Fibroblast of skin of abdomen (primary cell): ENCODE data around the gene VTI1A.
A peak's percentile ranks its signal among the peaks of the same experiment; 100 is the strongest.
"Not testable (repeated sequence)": the region's sequence is repeated elsewhere in the genome, so short reads cannot be mapped to it uniquely, and the experiment has no call there.

Experiments used
- DNase-seq: peaks from one replicate; pipeline ENCODE4 v3.0.0-alpha.2; 2013

The VTI1A gene

DNA sequence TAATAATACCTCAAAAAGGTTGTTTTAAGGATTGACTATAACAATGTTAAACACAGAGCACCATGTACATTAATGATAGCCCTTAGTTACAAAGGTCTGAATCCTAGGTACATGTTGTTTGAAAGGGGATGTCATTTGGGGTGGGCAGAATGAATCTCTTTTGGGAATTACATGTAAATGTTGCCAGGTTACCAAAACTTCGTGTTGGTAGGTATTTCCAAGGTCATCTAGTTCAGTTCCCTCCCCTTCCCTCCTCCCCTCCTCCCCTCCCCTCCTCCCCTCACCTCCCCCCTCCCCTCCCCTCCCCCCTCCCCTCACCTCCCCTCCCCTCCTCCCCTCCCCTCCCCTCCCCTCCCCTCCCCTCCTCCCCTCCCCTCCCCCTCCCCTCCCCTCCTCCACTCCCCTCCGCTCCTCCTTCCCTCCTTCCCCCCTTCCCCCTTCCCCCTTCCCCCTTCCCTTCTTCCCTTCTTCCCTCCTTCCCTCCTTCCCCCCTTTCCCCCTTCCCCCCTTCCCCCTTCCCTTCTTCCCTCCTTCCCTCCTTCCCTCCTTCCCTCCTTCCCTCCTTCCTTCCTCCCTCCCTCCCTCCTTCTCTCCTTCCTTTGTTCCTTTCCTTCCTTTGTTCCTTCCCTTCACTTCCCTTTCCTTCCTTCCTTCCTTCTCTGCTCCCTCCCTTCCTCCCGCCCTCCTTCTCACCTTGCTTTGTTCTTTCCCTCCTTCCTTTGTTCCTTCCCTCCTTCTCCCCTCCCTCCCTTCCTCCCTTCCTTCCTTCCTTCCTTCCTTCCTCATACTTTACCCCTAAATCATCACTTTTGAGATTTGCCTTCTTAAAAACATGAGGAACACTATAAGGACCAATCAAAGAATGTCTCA, 8.1 kb downstream of the VTI1A start:
- no peak for DNase-seq

DNA sequence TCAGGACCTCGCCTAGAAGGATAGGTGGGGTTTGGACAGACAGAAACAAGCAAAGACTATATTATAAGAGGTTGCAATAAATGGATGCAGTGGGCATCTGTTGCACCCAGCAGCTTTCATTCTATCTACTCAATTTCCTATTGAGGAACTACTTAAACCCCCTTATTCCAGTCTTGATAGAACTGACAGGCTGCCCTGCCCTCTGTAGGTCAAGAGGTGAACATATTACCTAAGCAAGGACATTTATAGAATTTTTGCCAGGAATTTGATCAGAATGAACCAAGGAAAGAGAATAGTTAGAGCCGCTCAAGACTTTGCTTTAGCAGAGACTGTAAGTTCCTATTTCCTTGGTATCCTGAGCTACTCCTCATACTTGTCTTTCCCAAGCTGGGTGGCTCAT, 9.5 kb downstream of the VTI1A start:
- DNase-seq: no peak

GRCh38 chr10:112460366-112460765, 13.4 kb downstream of the VTI1A start:
- DNase-seq: no peak

DNA sequence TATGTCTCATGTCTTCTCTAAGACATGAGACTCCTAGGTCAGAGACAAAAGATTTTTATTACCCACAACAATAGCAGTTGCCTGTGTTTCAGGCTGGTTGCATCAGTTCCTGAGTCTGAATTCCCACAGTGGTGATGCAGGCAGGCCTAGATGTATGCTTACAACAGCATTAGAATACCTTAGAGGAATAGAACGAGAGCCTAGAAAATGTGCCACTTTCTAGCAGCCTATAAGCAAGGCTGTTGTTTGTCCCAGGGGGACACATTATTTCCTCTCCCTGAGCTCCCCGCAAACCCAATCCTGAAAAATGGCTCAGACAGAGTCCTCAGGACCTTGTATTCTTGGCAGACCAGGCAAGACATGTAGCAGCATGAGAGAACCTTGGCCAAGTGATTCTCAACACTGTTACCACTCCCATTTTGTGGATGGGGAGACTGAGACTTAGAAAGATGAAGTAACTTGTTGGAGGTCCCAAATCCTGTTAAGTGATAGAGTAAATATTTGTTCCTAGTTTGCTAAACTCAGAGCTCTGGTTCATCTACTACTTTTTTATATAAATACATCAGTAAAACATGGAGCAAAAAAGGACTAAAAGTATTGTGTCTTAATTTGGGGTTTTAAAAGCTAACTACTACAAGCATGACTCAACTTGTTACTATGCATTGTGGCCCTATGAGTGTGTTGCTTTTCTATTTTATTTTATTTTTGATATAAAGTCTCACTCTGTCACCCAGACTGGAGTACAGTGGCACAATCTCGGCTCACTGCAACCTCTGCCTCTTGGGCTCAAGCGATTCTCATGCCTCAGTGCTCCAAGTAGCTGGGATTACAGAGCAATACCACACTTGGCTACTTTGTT, 14.2 kb downstream of the VTI1A start:
- DNase-seq: peak; percentile 86

- DNase-seq: not testable (repeated sequence)
These were observed 17.1 kb downstream of the VTI1A start for GRCh38 chr10:112464074-112464473.

- DNase-seq: no peak
These were observed 18.4 kb downstream of the VTI1A start for GRCh38 chr10:112465299-112465883.

DNA sequence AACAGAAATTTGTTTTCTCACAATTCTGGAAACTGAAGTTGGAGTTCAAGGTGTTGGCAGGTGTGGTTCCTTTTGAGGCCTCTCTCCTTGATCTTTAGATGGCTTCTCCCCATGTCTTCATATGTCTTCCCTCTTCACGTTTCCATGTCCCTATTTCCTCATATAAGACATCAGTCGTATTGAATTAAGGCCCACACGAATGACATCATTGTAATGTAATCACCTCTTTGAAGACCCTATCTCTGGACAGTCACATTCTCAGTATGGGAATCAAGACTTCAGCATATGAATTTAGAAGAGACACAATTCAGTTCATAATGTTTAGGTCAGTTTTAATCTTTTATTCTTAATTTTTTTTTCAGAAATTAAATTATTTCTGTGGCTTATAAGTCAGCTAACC, 19.8 kb downstream of the VTI1A start:
- no peak for DNase-seq

GRCh38 chr10:112467541-112468075, 20.6 kb downstream of the VTI1A start:
- no peak for DNase-seq

DNA sequence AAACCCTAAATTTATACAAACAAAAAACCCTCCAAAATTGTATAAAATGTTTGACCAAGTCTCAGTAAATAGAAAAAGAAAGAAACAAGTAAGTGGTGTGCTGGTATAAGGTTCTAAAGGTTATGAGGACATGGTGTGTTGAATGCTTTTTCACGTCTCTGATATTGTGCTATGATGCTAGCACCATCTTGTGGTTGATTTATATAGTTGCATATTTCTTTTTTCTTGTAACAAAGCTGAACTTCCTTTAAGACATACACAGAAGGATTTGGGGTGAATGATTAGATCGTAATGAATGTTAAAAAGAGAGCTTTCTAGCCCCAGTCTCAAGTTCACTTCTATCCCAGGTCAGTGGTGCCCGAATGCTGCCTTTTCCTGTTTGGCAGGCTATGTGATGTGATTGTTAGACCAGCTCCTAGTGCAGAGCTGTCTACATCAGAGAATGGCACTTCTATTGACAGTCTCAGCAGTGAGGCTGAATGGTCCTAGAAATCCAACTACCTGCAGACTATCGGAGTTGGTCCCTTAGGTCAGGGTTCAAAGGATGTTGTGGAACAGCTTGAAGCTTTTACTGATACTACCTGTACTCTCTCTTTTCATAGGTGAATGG, 25.0 kb downstream of the VTI1A start:
- peak; percentile 31 for DNase-seq

DNA sequence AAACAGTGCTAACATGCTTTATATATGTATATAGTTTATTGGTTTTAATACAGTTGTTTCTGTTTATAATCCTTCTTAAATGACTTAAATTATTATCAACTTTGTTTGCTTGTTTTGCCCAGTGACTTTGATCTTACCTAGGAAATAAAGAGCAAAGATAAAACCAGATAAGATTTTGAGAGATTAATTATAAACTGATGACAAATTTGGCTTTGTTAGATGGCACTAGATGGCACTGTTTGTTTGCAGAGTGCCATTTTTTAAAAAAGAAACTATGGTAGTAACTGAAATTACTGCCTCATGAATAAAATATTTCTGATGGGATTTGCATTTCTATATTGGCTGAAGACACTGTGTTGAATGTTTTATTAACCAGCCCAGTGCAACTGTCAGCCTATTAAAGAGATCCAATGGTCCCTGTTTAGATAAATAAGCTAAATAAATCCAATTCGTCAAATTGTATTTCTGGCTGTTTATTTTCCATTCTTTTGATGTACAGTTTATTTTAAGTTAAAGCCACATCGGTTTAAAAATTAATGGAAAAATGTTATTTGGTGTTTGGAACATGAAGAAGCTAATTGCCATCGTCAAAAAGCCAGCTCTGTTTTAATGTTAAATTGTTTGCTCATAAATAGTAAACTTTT, 28.7 kb downstream of the VTI1A start:
- DNase-seq: peak; percentile 16

DNA sequence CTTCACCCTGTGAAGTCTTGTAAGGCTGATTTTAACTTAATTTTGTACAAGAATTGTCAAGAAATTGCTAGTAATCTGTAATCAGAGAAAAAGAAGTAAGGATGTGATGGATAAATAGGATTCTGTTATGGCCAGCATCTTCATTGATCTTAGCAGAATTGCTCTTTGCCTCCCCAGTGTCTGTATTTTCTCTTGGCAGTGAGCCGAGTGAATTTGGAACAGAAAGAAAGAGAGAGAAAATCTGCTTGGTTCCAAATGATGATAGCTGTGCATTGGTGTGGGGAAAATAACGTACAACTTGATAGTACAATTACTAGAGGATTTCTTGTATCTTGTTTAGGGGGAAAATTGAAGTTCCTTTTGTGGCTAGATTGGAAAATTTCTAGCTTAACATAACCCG, 34.6 kb downstream of the VTI1A start:
- no peak for DNase-seq

GRCh38 chr10:112484399-112484798, 37.4 kb downstream of the VTI1A start:
- DNase-seq: no peak

DNA sequence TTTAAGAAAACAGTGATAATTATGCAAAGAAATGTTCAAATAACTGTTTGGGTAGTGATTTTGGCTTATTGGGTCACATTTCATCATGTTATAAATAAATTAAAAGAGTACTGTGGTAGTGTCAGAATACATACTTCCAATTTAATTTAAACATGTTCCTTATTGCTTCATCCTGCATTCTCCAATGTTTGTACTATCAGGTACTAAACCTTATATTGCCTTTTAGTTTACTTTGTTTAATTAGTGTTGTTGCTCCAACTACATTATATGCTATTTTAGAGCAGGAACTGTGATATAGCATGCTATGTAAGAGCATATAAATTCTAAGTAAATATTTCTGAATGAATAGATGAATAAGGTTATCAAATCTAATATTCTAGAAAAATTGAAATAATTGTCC, 40.9 kb downstream of the VTI1A start:
- no peak for DNase-seq

GRCh38 chr10:112490545-112490944, 43.5 kb downstream of the VTI1A start:
- peak; percentile 8 for DNase-seq

- DNase-seq: peak; percentile 4
These were observed 44.1 kb downstream of the VTI1A start for GRCh38 chr10:112491144-112491543.

GRCh38 chr10:112492736-112493135, 45.7 kb downstream of the VTI1A start:
- no peak for DNase-seq

DNA sequence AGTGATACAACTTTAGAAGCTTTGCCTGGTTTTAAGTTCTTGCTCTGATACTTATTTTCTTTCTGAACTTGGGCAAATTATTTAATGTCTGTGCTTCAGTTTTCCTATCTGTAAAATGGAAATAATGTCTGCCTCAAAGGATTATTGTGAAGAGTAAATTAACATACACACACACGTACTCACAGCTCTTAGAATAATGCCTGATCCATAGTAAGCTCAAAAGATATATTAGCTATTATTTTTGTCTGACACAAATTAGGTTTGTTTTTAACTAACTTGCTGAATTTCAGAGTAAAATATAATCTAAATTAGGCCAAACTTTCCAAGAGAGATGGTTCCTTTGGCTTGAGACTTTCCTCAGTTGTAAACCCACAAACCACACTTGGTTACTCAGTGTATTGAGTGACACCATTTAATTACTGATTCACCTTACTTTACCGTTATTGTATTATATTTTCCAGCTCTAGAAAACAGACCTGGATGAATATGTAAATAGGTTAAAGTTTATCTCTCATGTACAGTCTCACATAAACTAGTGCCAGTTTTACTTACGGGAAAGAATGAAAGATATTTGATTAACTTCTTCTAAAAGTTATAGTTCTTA, 50.4 kb downstream of the VTI1A start:
- no peak for DNase-seq

GRCh38 chr10:112498806-112499205, 51.8 kb downstream of the VTI1A start:
- no peak for DNase-seq

DNA sequence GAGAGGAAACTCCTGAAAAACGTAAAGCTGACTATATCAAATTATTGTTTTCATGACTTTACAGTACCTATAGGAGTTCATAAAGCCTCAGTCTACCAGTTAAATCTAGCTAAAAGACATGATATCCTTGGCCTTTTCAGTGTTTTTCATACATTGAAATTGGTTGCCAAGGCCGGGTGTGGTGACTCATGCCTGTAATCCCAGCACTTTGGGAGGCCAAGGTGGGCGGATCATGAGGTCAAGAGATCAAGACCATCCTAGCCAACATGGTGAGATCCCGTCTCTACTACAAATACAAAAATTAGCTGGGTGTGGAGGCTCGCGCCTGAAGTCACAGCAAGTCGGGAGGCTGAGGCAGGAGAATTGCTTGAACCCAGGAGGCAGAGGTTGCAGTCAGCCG, 53.0 kb downstream of the VTI1A start:
- not testable (repeated sequence) for DNase-seq

GRCh38 chr10:112502536-112502935, 55.5 kb downstream of the VTI1A start:
- no peak for DNase-seq

DNA sequence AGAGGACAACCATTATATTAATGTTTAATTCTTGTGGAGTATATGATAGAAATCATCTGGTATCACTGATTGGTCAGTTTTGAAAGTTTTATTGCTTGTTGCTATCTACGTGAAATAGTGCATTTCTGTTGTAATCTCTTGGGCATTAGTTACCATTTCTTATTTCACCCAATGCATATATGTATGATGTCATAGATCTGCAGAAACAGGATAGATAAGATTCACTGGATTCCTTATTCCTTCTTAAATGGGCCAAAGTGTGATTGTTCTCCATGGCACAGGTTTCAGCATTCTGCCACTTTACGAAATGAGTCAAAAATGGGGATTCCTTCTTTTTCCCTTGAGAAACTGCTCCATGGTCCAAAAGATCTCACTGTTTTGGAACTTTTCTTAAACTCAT, 56.6 kb downstream of the VTI1A start:
- no peak for DNase-seq

DNA sequence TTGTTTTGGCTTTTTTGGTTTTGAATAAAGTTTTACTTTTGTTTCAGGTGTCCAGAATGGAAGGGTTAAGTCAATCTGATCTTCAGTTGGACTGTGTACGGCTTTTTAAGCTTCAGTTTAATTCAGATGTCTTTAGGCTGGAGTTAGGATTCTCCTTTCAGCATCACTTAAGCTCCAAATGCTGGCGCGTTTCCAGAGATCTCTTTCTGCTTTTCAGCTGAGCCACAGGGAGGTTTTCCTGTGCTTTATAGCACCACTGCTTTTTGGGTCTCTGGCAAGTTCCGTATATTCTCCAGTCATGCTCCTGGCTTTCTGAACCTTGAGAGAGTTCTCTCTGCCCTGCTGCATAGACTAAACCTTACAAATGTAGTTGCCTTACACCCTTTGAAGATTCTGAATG, 60.0 kb downstream of the VTI1A start:
- no peak for DNase-seq
